Measurements from ENCODE around the gene JAZF1. TPM values are rescaled to one million over a fixed set of nuclear protein-coding genes. Genes with fewer than 3 reads are reported as not detected.

Gene JAZF1
- total and polyA plus RNA-seq, 2 of the 8 experiments (the other 6 are each of a cell fraction or from before 2014, with no cell fraction given) = 2.6 to 21.8 TPM

GRCh38 chr7:28217143-28217542 is 36.5 kb upstream of the JAZF1 start (continued):
- TF ChIP-seq CHD7 (IDR thresholded peaks at IDR 0.05; ENCODE audit: insufficient replicate concordance, low read length) = no peak
- TF ChIP-seq TAF7 (optimal IDR thresholded peaks at IDR 0.05; ENCODE audit: borderline replicate concordance, low read depth, low read length) = no peak
- no peak for TF ChIP-seq SP2 (IDR thresholded peaks at IDR 0.05; ENCODE audit: low read length)
- TF ChIP-seq RBBP5 (IDR thresholded peaks at IDR 0.05; ENCODE audit: borderline replicate concordance, low read depth, low read length) = no peak
- TF ChIP-seq MAX (IDR thresholded peaks at IDR 0.05) = no peak
- no peak for TF ChIP-seq TAF1 (IDR thresholded peaks at IDR 0.05; ENCODE audit: low read depth, low read length)
- TF ChIP-seq BCL11A (IDR thresholded peaks at IDR 0.05; ENCODE audit: low read depth in 2 of 2, low read length in 2 of 2) = no peak

Data from H1 (cell line).